Activated CD4-positive, alpha-beta T cell treated with anti-CD3 and anti-CD28 coated beads, Interleukin-10, Interleukin-2, amounts not matched to agents 100 ng/mL and 50 ng/mL, durations not matched to agents 16 hours and 8 hours (primary cell): ENCODE data around the gene RPUSD2.
"Not testable (repeated sequence)": the region's sequence is repeated elsewhere in the genome, so short reads cannot be mapped to it uniquely, and the experiment has no call there.

ENCODE experiments used
- DNase-seq: peaks from one replicate; pipeline ENCODE4 v3.0.0-alpha.2; 2020

Gene RPUSD2

GRCh38 chr15:40565333-40566238 is 3.5 kb upstream of the RPUSD2 start:
- DNase-seq = no peak

- peak; percentile 32 for DNase-seq
Measured at GRCh38 chr15:40567111-40567510, 2.0 kb upstream of the RPUSD2 start.

GRCh38 chr15:40575113-40575512 is 6.0 kb downstream of the RPUSD2 start:
- DNase-seq = no peak

GRCh38 chr15:40576914-40577313 is 7.8 kb downstream of the RPUSD2 start:
- not testable (repeated sequence) for DNase-seq

- DNase-seq = no peak
Measured at GRCh38 chr15:40578892-40579291, 9.8 kb downstream of the RPUSD2 start.

GRCh38 chr15:40581796-40582195 is 12.7 kb downstream of the RPUSD2 start:
- not testable (repeated sequence) for DNase-seq

- DNase-seq = peak; percentile 49
Measured at GRCh38 chr15:40582726-40583246, 13.7 kb downstream of the RPUSD2 start.

GRCh38 chr15:40584191-40584590 is 15.1 kb downstream of the RPUSD2 start:
- no peak for DNase-seq

GRCh38 chr15:40590667-40591050 is 21.6 kb downstream of the RPUSD2 start:
- DNase-seq = no peak

GRCh38 chr15:40591389-40591788 is 22.3 kb downstream of the RPUSD2 start:
- DNase-seq = no peak

GRCh38 chr15:40593165-40593564 is 24.1 kb downstream of the RPUSD2 start:
- no peak for DNase-seq

GRCh38 chr15:40593588-40594428 is 24.7 kb downstream of the RPUSD2 start, which contains the start of gene KNL1:
TSS of gene KNL1 (plus strand) at chr15:40594249. CDS start at chr15:40602932, 8,683 bp downstream.
- DNase-seq = peak; percentile 92

- no peak for DNase-seq
Measured at GRCh38 chr15:40594429-40594836, 25.3 kb downstream of the RPUSD2 start.

- DNase-seq = no peak
Measured at GRCh38 chr15:40595219-40595618, 26.1 kb downstream of the RPUSD2 start.

GRCh38 chr15:40595773-40596172 is 26.7 kb downstream of the RPUSD2 start:
- no peak for DNase-seq

- DNase-seq = no peak
Measured at GRCh38 chr15:40597024-40597423, 27.9 kb downstream of the RPUSD2 start.

GRCh38 chr15:40598126-40598525 is 29.0 kb downstream of the RPUSD2 start:
- no peak for DNase-seq

GRCh38 chr15:40598672-40599071 is 29.6 kb downstream of the RPUSD2 start:
- no peak for DNase-seq

- DNase-seq = no peak
Measured at GRCh38 chr15:40600956-40601355, 31.9 kb downstream of the RPUSD2 start.

GRCh38 chr15:40603935-40604334 is 34.8 kb downstream of the RPUSD2 start:
- DNase-seq = no peak

- no peak for DNase-seq
Measured at GRCh38 chr15:40613080-40613479, 44.0 kb downstream of the RPUSD2 start.

GRCh38 chr15:40618023-40618422 is 48.9 kb downstream of the RPUSD2 start:
- no peak for DNase-seq

GRCh38 chr15:40618906-40619305 is 49.8 kb downstream of the RPUSD2 start:
- DNase-seq = no peak
